NCI-H345 (cell line): ENCODE results near the gene CERS6.
A peak's percentile ranks its signal among the peaks of the same experiment; 100 is the strongest.

Experiments used
- DNase-seq: peaks from one replicate; lab custom pipeline; 2025; lab: John Stamatoyannopoulos, UW

The CERS6 gene

GRCh38 chr2:168702579-168702978, 246.5 kb downstream of the CERS6 start:
- no peak for DNase-seq

DNA sequence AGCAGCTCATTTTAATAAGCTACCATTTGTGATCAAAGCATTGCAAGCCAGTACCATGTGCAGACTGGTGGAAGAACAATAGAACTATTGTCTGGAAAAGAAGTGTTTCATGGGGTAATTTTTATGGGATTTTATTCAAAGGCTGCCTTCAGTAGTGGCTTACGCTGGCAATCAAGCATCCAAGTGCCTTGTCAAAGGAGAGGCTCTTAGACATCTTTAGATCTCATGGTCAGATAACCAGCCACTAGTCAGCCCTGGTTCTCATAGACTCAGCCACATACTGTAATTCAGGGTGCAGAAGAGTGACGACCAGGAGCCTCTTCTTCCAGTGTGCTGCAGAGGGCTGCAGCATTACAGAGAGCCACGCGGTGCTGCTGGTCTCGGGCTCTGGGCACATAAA, 247.9 kb downstream of the CERS6 start:
- no peak for DNase-seq

GRCh38 chr2:168705534-168706470, 249.7 kb downstream of the CERS6 start:
- DNase-seq = peak; percentile 22

- DNase-seq = no peak
Measured at GRCh38 chr2:168706806-168707205, 250.7 kb downstream of the CERS6 start.

DNA sequence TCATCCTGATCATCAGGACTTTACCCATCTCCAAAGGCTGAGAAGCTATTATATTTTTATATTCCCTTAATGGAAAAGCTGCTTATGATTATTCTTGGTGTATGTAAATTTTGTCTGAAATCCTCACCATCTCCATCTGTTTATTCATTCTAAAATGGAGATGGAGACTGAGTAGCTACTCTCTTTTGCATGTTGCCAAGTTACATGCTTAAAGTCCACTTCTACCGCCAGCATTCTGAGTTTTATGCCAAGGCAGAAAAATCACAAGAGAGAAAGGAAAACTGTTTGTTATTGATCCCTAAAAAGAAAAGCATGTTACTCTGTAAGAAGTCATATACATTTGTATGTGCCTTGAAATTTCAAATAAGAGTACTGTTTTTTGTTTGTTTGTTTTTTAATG, 252.0 kb downstream of the CERS6 start:
- DNase-seq = no peak

DNA sequence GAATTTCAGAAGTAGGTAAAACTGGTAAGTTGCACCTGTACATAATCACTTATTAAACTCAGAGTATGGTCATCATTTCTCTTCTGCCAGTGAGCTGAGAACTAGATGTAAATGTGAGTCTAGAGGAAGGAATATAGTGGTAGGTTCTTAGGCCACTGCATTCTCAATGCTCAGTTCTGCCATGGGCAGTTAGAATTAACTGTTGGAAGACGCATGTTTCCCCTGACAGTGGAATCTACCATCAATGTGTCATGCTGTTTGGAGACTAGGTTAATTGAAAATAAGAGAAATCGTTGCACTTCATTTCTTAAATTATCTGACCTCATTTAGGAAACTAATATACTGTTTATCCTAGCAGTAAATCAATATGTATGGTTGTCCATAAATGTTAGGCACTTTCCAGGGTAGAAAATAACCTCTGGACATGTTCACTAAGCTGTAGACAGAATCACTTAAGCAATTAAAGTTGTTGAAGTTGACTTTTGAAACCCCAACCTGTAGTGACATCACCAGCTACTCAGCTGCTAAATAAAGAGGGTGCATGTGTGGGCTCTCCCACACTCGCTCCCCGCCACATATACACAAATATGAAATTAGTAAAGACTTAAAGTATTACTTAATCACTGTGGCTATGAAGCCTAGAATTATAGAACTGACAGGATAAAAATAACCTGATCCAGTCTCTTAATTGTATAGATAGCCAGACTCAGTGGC, 254.8 kb downstream of the CERS6 start:
- DNase-seq = no peak

DNA sequence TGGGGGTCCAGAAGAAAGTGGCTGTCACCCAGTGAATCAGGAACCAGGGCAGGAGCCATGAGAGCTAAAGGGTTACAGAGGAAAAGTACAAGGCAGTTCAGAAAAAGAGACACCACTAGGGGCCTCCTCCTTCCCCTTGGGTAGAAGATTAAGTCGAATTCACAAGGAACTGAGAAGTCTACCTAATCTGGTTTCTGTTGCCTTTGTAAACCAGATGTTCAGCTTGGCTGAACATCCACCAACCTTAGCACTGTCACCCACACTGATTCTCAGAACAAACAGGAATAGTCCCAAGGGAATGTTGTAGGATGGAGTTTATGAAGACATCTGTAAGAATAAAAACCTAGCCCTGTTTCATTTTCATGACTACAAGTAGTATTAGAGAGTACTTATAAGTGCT, 256.0 kb downstream of the CERS6 start:
- no peak for DNase-seq

- no peak for DNase-seq
Measured at GRCh38 chr2:168713325-168713724, 257.3 kb downstream of the CERS6 start.

- DNase-seq = no peak
Measured at GRCh38 chr2:168715849-168716248, 259.8 kb downstream of the CERS6 start.

- DNase-seq = no peak
Measured at GRCh38 chr2:168716839-168717238, 260.8 kb downstream of the CERS6 start.

DNA sequence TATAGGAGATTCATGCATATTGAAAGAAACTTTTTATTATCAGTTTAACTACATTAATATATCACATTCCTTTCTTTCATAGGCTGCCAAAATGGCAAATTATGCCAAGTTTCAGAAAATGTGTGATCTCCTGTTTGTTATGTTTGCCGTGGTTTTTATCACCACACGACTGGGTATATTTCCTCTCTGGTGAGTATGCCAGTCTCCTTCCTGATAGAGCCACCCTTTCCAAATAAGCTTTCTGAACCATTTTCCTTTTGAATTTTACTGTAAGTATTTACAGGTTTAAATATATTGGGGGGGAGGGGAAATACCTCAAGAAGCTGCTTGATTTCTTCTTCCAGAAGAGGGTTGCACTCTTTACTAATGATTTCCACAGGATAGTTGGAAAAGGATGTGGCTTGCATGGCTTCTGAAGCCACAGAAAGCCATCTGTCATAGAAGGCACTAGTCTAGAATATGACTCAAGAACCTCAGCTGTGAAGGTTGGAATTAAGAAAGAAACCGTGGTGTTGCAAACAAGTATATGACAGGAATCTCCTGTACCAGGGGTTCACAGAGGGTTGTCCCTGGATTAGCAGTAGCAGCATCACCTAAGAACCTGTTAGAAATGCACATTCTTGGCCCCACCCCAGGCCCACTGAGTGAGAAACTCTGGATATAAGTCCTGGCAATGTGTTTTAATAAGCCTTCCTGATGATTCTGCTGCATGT, 261.9 kb downstream of the CERS6 start:
- no peak for DNase-seq

GRCh38 chr2:168718622-168719021, 262.6 kb downstream of the CERS6 start:
- DNase-seq = no peak

- DNase-seq = no peak
Measured at GRCh38 chr2:168719446-168719845, 263.4 kb downstream of the CERS6 start.

- no peak for DNase-seq
Measured at GRCh38 chr2:168722592-168722991, 266.5 kb downstream of the CERS6 start.

DNA sequence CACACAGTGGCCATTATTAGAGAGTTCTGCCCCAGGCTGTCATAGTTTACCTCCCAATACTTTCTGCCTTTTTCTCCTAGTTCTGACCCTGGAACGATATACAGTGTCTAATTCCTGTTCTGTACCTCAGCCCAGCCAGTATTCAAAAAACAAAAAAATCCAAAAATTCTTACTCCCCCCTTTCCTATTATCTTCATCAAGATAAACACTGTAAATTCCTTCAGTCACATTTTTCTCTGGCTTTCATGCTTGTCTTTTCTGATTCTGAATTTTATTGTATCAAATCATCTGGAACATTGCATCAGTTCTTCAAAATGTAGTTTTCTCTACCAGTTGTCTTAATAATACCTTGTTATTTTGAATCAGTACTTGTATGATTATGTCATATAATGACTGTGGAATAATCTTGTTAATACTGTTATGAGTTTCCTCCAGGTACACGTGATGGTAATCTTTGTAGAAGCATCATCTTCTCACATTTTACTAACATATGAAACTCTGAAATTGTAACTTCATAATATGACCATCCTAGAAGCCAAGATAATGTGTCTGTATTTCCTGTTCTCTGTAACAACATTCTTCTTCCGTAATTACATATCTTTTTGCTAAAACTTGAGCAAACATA, 267.3 kb downstream of the CERS6 start:
- DNase-seq = no peak

DNA sequence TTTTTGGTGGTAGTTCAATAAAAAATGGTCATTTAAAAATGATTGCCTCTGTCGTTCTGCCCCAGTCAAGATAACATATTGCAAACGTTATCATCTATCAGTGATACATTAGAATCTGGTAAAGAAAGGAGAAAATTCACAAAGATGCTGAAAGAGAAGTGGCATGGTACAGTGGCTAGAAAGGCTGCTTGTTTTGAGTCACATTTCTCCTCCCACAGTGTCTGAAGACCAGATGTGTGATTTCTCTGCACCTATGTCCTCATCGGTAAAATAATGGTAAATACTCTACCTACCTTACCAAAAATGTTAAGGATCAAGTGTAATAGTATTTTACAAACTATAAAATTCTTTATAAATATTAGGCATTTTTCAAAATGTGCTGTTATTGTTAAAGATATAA, 270.3 kb downstream of the CERS6 start:
- DNase-seq = no peak

DNA sequence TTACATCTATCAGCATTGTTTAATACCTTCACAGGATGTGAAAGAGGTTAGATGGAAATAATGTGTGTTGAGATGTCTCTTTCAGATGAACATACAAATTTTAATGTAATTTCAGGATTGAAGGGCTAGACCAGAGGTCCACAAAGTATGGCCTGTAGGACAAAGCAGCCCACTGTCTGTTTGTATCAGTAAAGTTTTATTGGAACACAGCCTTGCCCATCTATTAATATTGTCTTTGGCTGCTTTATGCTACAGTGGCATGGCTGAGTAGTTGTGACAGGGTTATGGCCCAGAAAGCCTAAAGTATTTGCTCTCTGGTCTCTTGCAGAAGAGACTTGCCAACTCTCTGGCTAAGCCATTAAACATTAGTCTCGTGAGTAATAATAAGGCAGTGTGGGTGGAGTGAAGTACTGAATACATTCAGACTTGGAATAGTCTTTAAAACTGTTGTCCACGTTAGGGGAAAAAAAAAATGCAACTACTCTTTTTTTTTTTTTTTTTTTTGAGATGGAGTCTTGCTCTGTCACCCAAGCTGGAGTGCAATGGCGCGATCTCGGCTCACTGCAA, 271.9 kb downstream of the CERS6 start:
- DNase-seq = no peak

DNA sequence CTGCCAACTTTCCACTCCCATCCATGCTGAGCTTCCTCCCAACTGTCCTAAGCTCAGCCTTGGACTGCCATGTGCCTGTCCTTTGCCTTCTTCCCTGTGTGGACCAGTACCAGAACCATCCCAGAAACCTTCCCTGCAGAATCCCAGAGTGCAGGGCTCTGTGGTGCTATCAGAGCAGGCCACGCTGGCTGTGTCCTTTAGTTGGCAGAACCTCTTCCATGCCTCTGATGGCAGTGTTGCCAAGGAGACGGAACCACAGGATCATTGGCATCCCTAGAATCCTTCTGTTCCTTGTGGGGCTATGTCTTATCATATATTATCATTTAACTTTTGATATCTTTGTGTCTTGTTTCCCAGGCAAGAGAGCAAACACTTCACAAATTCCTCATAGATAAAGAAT, 273.4 kb downstream of the CERS6 start:
- DNase-seq = no peak

DNA sequence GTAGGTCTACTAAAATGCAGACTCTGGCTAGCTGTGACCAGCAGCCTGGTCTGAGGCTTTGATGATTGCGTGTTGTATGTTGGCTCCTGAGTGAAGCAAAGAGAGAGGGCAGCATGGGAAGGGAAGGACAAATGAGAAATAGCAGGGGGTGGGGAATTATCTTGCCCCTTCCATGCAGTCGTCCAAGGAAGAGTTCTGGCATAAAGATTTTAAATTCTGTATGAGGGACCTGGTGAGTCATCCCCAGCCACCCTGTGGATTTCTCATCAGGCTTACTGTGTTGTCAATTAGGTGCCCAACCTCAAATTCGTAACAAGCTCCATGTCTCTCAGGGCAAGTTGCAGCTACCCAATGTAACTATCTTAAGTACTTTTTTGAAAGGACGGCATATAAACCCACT, 274.3 kb downstream of the CERS6 start:
- DNase-seq = no peak

DNA sequence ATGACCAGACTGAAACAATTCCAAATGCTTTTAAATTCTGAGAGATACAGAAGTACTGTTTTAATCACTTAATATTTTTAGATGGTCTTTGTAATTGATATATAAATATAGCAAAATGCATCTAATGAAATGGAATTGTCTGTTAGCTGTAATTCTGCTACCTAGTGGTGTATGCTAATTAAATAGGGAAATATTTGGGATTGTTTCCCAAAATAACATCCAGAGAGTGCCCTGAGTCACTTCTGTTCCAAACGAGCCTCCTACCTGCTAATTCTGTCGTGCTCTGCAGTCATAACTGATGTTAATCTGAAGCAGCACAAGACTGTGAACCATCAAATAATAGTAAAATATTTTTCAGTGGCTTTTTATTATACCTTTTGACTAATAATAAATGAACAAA, 274.9 kb downstream of the CERS6 start:
- DNase-seq = no peak

- DNase-seq = no peak
Measured at GRCh38 chr2:168731616-168732015, 275.5 kb downstream of the CERS6 start.

DNA sequence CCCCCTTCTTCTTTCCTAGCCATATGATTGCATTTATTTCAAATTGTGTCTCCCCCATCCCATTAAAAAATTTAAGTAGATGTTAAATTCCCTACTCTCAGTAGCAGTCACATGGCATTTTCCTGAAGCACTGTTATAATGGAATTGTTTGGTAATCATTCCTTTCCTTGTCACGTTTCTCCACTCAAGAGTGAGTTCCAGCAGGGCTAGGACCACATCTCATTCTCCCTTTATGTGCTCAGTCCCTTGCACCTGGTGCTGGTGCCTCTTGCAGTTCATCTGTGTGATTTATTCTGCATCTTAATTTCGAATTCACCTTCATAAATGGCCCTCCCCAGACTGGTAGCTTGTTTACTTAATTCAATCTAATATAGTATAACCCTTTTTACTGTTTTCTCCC, 276.0 kb downstream of the CERS6 start:
- no peak for DNase-seq
